ENCODE measurements around the gene SLC44A3.
"Not testable (repeated sequence)": the region's sequence is repeated elsewhere in the genome, so short reads cannot be mapped to it uniquely, and the experiment has no call there.

Gene SLC44A3

DNA sequence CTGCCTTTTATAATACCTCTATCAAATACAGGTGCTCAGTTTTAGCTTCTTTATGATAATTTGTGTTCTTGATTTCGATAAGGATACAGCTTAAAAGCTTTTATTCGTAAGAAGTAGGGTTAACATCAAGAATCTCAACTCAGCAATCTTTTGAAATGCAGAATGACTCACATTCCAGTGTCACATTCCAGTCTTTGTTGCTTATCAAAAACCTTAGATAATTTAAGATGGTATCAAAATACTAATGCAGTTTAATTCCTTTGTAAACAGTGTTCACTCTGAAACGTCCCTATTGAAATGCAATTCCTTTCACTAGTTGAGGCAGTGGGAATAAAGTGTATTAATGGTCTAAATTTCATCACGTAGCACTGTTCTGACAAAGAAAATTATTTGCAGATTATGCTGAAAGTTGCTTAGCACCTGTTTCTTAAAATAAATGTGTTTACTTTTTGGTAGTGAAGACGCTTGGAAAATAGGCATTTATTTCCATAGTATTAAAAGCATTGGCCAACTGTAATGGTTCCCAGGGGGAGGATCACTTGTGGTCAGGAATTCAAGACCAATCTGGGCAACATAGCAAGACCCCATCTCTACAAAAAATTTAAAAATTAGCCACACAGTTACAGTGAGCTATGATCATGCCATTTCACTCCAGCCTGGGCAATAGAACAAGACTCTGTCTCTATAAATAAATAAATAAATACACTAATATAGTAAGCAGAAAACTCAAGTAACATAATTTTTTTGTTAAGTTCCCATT is 116.9 kb downstream of the SLC44A3 start:
- DNase-seq (ENCODE audit: low spot score): no peak

DNA sequence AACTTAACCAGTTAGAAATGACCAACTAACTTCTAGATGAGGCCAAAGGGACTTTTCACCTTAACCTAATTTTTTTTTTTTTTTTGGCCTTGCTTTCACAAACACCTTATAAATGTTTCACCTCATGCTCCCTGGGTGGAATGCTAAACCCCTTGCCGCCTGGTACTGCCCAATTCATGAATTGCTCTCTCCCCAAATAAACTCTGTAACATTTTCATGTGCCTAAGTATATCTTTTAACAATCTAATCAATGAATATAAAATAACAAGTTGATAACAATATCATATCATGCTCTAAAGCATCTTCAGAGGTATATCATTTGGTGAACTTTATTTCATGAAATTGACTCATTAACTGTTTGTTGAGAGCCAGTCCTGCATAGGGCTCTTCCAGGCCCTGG is 117.7 kb downstream of the SLC44A3 start:
- no peak for DNase-seq (ENCODE audit: low spot score)

- DNase-seq (ENCODE audit: low spot score): no peak
These were observed 120.6 kb downstream of the SLC44A3 start for GRCh38 chr1:94940738-94941137.

- DNase-seq (ENCODE audit: low spot score): not testable (repeated sequence)
These were observed 121.3 kb downstream of the SLC44A3 start for GRCh38 chr1:94941480-94941879.

GRCh38 chr1:94942171-94943128 is 122.3 kb downstream of the SLC44A3 start:
- DNase-seq (ENCODE audit: low spot score): no peak

Data from NAMALWA (cell line).